Neutrophil (primary cell): ENCODE results near the gene DNAH11.

Experiments used
- H3K27ac ChIP-seq: fragments of 200-600 bp; sonication (generic); 2 replicates; pipeline ENCODE4 v1.5.1; 2016; ENCODE audit warnings: mild to moderate bottlenecking, moderate library complexity
- H3K27me3 ChIP-seq: fragments of 200-600 bp; sonication (generic); 2 replicates; pipeline ENCODE4 v1.6.0; 2016; ENCODE audit warnings: mild to moderate bottlenecking
- H3K36me3 ChIP-seq: fragments of 200-600 bp; sonication (generic); 2 replicates; pipeline ENCODE4 v1.5.1; 2017
- H3K4me1 ChIP-seq, 2 experiments: fragments of 200-600 bp in 1 of 2; sonication (generic) in 1 of 2; 1 replicate in 1 of 2; 2 replicates in 1 of 2; pipeline versions ENCODE4 v1.5.1 to v1.6.1; 2013 to 2016; ENCODE audit warnings: low read depth in 1 of 2, low read length in 1 of 2, mild to moderate bottlenecking in 1 of 2, moderate library complexity in 1 of 2; ENCODE audit not compliant: control insufficient read depth in 1 of 2, insufficient read depth in 1 of 2
- H3K4me3 ChIP-seq, 2 experiments: fragments of 200-600 bp in 1 of 2; sonication (generic) in 1 of 2; 1 replicate in 1 of 2; 2 replicates in 1 of 2; pipeline ENCODE4 v1.5.1; 2013 to 2016; ENCODE audit warnings: low read depth in 1 of 2, low read length in 1 of 2, mild to moderate bottlenecking in 1 of 2, moderate library complexity in 1 of 2
- H3K9me3 ChIP-seq: fragments of 200-600 bp; sonication (generic); 2 replicates; pipeline ENCODE4 v1.5.1; 2016
- CTCF ChIP-seq: fragments of 200-600 bp; sonication (generic); IDR thresholded peaks from 2 replicates; pipeline ENCODE4 v1.5.1; 2016; ENCODE audit warnings: antibody characterized with exemption

DNAH11 gene

GRCh38 chr7:21754963-21755362 is 212.1 kb downstream of the DNAH11 start:
- Histone ChIP-seq H3K27ac (no peak overlapping the region), H3K9me3 (no peaks in the 10 kb centered on the region), H3K4me1 (no peaks in the 10 kb centered on the region), H3K36me3 (no peaks in the 10 kb centered on the region), H3K4me3 (no peak overlapping the region), H3K27me3 (no peaks in the 10 kb centered on the region)
- TF ChIP-seq CTCF: no peak

- TF ChIP-seq CTCF: no peak
- H3K36me3 ChIP-seq: no peaks in the 10 kb centered on the region
- no peaks in the 10 kb centered on the region for H3K27me3 ChIP-seq
- H3K4me1 ChIP-seq: no peaks in the 10 kb centered on the region
- H3K9me3 ChIP-seq: no peaks in the 10 kb centered on the region
- H3K4me3 ChIP-seq: no peak overlapping the region
- no peak overlapping the region for H3K27ac ChIP-seq
Observed at GRCh38 chr7:21757537-21758282, 214.9 kb downstream of the DNAH11 start.

- no peak overlapping the region for H3K4me3 ChIP-seq
- H3K36me3 ChIP-seq: no peaks in the 10 kb centered on the region
- TF ChIP-seq CTCF: no peak
- H3K27me3 ChIP-seq: no peaks in the 10 kb centered on the region
- H3K27ac ChIP-seq: no peak overlapping the region
- H3K9me3 ChIP-seq: no peaks in the 10 kb centered on the region
- H3K4me1 ChIP-seq: no peaks in the 10 kb centered on the region
Observed at GRCh38 chr7:21758286-21758685, 215.4 kb downstream of the DNAH11 start.

- H3K4me3 ChIP-seq: no peak overlapping the region
- no peak overlapping the region for H3K27ac ChIP-seq
- no peak for TF ChIP-seq CTCF
- no peaks in the 10 kb centered on the region for H3K9me3 ChIP-seq
- H3K4me1 ChIP-seq: no peaks in the 10 kb centered on the region
- no peaks in the 10 kb centered on the region for H3K36me3 ChIP-seq
- H3K27me3 ChIP-seq: no peaks in the 10 kb centered on the region
Observed at GRCh38 chr7:21762469-21762868, 219.6 kb downstream of the DNAH11 start.

GRCh38 chr7:21763818-21764217 is 221.0 kb downstream of the DNAH11 start:
- no peaks in the 10 kb centered on the region for H3K4me1 ChIP-seq
- H3K36me3 ChIP-seq: no peaks in the 10 kb centered on the region
- no peak overlapping the region for H3K4me3 ChIP-seq
- no peaks in the 10 kb centered on the region for H3K27me3 ChIP-seq
- H3K9me3 ChIP-seq: no peaks in the 10 kb centered on the region
- no peak for TF ChIP-seq CTCF
- H3K27ac ChIP-seq: no peak overlapping the region
